Muscle layer of colon (tissue), 2 donors: ENCODE data around the gene PRCC.

Experiments
- H3K27ac ChIP-seq: one replicate; pipeline ENCODE4 v1.7.0; 2013; ENCODE audit warnings: low read depth, mild to moderate bottlenecking, low read length, moderate library complexity
- H3K27me3 ChIP-seq, 2 donors: one replicate each; pipeline ENCODE4 v1.7.0; 2013; ENCODE audit warnings: low read length in 2 of 2, mild to moderate bottlenecking in 2 of 2; ENCODE audit not compliant: insufficient read depth in 2 of 2, control insufficient read depth in 1 of 2
- H3K36me3 ChIP-seq: one replicate; pipeline ENCODE4 v1.7.0; 2013; ENCODE audit warnings: mild to moderate bottlenecking, low read length; ENCODE audit not compliant: insufficient read depth
- H3K4me1 ChIP-seq: one replicate; pipeline ENCODE4 v1.7.0; 2013; ENCODE audit warnings: mild to moderate bottlenecking, low read length; ENCODE audit not compliant: insufficient read depth
- H3K4me3 ChIP-seq, 2 donors: one replicate each; pipeline ENCODE4 v1.7.0; 2013; ENCODE audit warnings: low read length in 2 of 2, low read depth in 1 of 2, mild to moderate bottlenecking in 1 of 2, moderate library complexity in 1 of 2
- H3K9ac ChIP-seq: one replicate; pipeline ENCODE4 v1.7.0; 2013; ENCODE audit warnings: low read length
- H3K9me3 ChIP-seq: one replicate; pipeline ENCODE4 v1.7.0; 2013; ENCODE audit warnings: mild to moderate bottlenecking, low read length
- donor health status: abdominal sarcoma.
- donor health status: Adenocarcinoma of cecum.

Gene PRCC

GRCh38 chr1:156842618-156843300 is 75.4 kb downstream of the PRCC start:
- Histone ChIP-seq H3K4me3 (no peak overlapping the region), H3K9me3 (no peaks in the 10 kb centered on the region), H3K27me3 (peaks cover 8 to 71% of the 10 kb centered on the region in 2 donors), H3K36me3 (no peaks in the 10 kb centered on the region), H3K4me1 (no peaks in the 10 kb centered on the region), H3K27ac (no peak overlapping the region), H3K9ac (no peak overlapping the region)

- Histone ChIP-seq H3K27ac (no peak overlapping the region), H3K4me1 (no peaks in the 10 kb centered on the region), H3K9ac (no peak overlapping the region), H3K27me3 (peaks cover 8 to 71% of the 10 kb centered on the region in 2 donors), H3K9me3 (no peaks in the 10 kb centered on the region), H3K36me3 (no peaks in the 10 kb centered on the region), H3K4me3 (no peak overlapping the region)
These were observed 76.8 kb downstream of the PRCC start for GRCh38 chr1:156844102-156844501.

DNA sequence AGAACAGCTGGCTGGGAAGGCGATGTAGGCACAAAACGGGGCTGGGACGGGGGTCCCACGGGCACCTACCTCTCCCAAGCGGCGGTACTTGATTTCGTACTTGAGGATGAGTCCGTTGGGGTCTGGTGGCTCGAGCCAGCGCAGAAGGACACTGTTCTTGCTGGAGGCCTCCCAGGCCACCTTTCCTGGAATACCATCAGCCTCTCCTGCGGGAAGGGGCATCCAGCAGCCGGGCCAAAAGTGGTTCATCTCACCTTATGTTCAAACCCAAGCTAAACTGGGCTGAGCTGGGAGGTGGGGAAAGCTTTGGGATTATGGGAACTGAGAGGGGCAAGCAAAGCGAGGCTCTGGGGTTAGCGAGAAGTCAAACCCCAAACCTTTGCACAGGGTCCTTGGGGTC is 77.3 kb downstream of the PRCC start:
- no peaks in the 10 kb centered on the region for H3K4me1 ChIP-seq
- H3K9ac ChIP-seq = no peak overlapping the region
- H3K4me3 ChIP-seq = no peak overlapping the region
- peaks cover 8 to 66% of the 10 kb centered on the region in 2 donors for H3K27me3 ChIP-seq
- no peaks in the 10 kb centered on the region for H3K9me3 ChIP-seq
- H3K36me3 ChIP-seq = no peaks in the 10 kb centered on the region
- no peak overlapping the region for H3K27ac ChIP-seq

GRCh38 chr1:156845055-156845952 is 78.0 kb downstream of the PRCC start:
- Histone ChIP-seq H3K9ac (no peak overlapping the region), H3K4me1 (no peaks in the 10 kb centered on the region), H3K4me3 (no peak overlapping the region), H3K27ac (no peak overlapping the region), H3K27me3 (peaks cover 8 to 61% of the 10 kb centered on the region in 2 donors), H3K36me3 (no peaks in the 10 kb centered on the region), H3K9me3 (no peaks in the 10 kb centered on the region)

DNA sequence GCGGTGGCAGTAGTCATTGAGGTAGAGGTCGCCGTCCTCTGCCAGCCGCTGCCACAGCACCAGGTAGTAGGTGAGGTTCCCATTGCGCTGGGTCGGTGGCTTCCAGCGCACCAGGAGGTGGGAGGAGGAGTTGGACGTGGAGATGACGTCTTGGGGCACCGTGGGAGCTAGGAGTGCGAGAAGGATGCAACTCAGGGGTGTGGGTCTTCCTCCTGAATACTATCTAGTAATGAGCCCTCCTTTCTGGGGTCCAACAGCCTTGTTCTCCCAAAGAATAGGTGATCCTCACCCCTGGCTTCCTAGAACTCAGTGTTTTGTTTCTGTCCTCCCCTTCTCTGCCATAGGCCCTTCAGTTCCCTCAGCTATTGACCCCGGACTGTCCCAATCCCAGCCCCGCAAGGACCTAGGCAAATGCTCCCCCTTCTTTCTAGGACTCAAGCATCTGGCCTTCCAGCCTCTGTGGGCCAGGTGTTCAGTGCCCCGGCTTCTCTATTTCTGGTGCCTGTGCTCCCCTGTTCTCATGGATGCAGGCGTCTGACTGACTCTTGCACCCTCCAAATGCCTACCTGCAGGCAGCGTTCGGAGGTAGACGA is 78.7 kb downstream of the PRCC start:
- H3K27me3 ChIP-seq = peaks cover 8 to 54% of the 10 kb centered on the region in 2 donors
- no peak overlapping the region for H3K9ac ChIP-seq
- no peak overlapping the region for H3K27ac ChIP-seq
- H3K4me1 ChIP-seq = no peaks in the 10 kb centered on the region
- no peak overlapping the region for H3K4me3 ChIP-seq
- H3K36me3 ChIP-seq = no peaks in the 10 kb centered on the region
- no peaks in the 10 kb centered on the region for H3K9me3 ChIP-seq

DNA sequence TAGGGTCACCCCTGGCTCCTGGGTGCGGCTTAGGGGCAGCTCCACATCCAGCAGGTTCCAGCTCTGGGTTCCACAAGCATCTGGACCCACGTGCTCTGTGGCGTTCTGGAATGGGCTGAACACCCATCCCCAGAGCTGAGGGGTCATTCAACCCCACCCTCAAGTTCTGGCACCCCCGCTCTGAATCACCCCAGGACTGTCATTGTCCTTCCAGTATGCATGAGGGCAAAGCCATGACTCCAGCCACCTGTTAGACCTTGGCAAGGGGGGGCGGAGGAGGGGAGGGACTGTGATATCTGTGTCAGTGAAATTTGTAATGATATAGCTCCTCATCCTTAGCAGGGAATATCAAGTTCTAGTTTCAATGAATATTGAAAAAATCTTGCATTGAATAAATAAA is 79.3 kb downstream of the PRCC start:
- H3K36me3 ChIP-seq = no peaks in the 10 kb centered on the region
- H3K27me3 ChIP-seq = peaks cover 8 to 54% of the 10 kb centered on the region in 2 donors
- H3K27ac ChIP-seq = no peak overlapping the region
- no peaks in the 10 kb centered on the region for H3K4me1 ChIP-seq
- H3K9ac ChIP-seq = no peak overlapping the region
- no peak overlapping the region for H3K4me3 ChIP-seq
- H3K9me3 ChIP-seq = no peaks in the 10 kb centered on the region

- no peak overlapping the region for H3K9ac ChIP-seq
- no peaks in the 10 kb centered on the region for H3K36me3 ChIP-seq
- no peak overlapping the region for H3K27ac ChIP-seq
- H3K27me3 ChIP-seq = peaks cover 8 to 50% of the 10 kb centered on the region in 2 donors
- no peaks in the 10 kb centered on the region for H3K4me1 ChIP-seq
- H3K9me3 ChIP-seq = no peaks in the 10 kb centered on the region
- no peak overlapping the region for H3K4me3 ChIP-seq
These were observed 80.5 kb downstream of the PRCC start for GRCh38 chr1:156847591-156848460.

GRCh38 chr1:156848461-156849150 is 81.3 kb downstream of the PRCC start:
- Histone ChIP-seq H3K27me3 (peaks cover 8 to 45% of the 10 kb centered on the region in 2 donors), H3K9ac (no peak overlapping the region), H3K4me1 (no peaks in the 10 kb centered on the region), H3K9me3 (no peaks in the 10 kb centered on the region), H3K4me3 (no peak overlapping the region), H3K36me3 (no peaks in the 10 kb centered on the region), H3K27ac (no peak overlapping the region)

GRCh38 chr1:156849151-156849496 is 81.8 kb downstream of the PRCC start:
- no peaks in the 10 kb centered on the region for H3K9me3 ChIP-seq

More at GRCh38 chr1:156849151-156849496, 81.8 kb downstream of the PRCC start:
- Histone ChIP-seq H3K27ac (no peak overlapping the region), H3K4me1 (no peaks in the 10 kb centered on the region), H3K9ac (no peak overlapping the region), H3K27me3 (peaks cover 8 to 40% of the 10 kb centered on the region in 2 donors), H3K36me3 (no peaks in the 10 kb centered on the region), H3K4me3 (no peak overlapping the region)
